SK-N-SH treated with all-trans-retinoic acid at 6 μM for 48 hours (cell line): ENCODE data around the gene H2BK1.

Experiments used
- ATAC-seq: fragments of 200-7000 bp; cut with Tn5 transposase; 3 replicates; pipeline ENCODE4 v1.9.1; 2020; ENCODE audit warnings: mild to moderate bottlenecking, moderate library complexity
- ARNTL ChIP-seq: fragments of 450-650 bp; formaldehyde crosslinking; IDR thresholded peaks from 2 replicates; pipeline ENCODE4 v1.5.0; 2020; ENCODE audit warnings: low read depth, mild to moderate bottlenecking, moderate library complexity, borderline replicate concordance
- BACH2 ChIP-seq: fragments of 250-450 bp; sonication (Bioruptor Pico); IDR thresholded peaks from 2 replicates; pipeline ENCODE4 v1.9.0; 2021; ENCODE audit warnings: mild to moderate bottlenecking, borderline replicate concordance
- CSDC2 ChIP-seq: fragments of 250-450 bp; sonication (Bioruptor Pico); IDR thresholded peaks from 2 replicates; pipeline ENCODE4 v1.5.0; 2020; ENCODE audit warnings: mild to moderate bottlenecking, moderate library complexity
- ESRRG ChIP-seq: fragments of 250-450 bp; sonication (Bioruptor Pico); IDR thresholded peaks from 2 replicates; pipeline ENCODE4 v1.6.1; 2021; ENCODE audit warnings: mild to moderate bottlenecking
- GLIS3 ChIP-seq: fragments of 250-450 bp; sonication (Bioruptor Pico); IDR thresholded peaks from 2 replicates; pipeline ENCODE4 v1.5.0; 2020; ENCODE audit warnings: mild to moderate bottlenecking, moderate library complexity
- ISL1 ChIP-seq: fragments of 250-450 bp; sonication (Bioruptor Pico); IDR thresholded peaks from 2 replicates; pipeline ENCODE4 v2.1.2; 2022; ENCODE audit warnings: mild to moderate bottlenecking, moderate library complexity
- OSR1 ChIP-seq: fragments of 250-450 bp; sonication (Bioruptor Pico); IDR thresholded peaks from 2 replicates; pipeline ENCODE4 v1.8.0; 2022; ENCODE audit warnings: moderate library complexity, mild to moderate bottlenecking, inconsistent platforms
- PPARA ChIP-seq: fragments of 250-450 bp; sonication (Bioruptor Pico); IDR thresholded peaks from 2 replicates; pipeline ENCODE4 v1.5.0; 2020; ENCODE audit warnings: mild to moderate bottlenecking, borderline replicate concordance
- SNAI2 ChIP-seq: fragments of 250-450 bp; sonication (Bioruptor Pico); IDR thresholded peaks from 2 replicates; pipeline ENCODE4 v1.5.0; 2020; ENCODE audit warnings: mild to moderate bottlenecking, moderate library complexity
- TOX ChIP-seq: fragments of 250-450 bp; sonication (Bioruptor Pico); IDR thresholded peaks from 2 replicates; pipeline ENCODE4 v1.8.0; 2021; ENCODE audit warnings: mild to moderate bottlenecking, moderate library complexity, borderline replicate concordance
- ZC3H10 ChIP-seq: fragments of 250-450 bp; sonication (Bioruptor Pico); IDR thresholded peaks from 2 replicates; pipeline ENCODE4 v1.5.1; 2021; ENCODE audit warnings: mild to moderate bottlenecking, moderate library complexity
- ZFP3 ChIP-seq: fragments of 250-450 bp; sonication (Bioruptor Pico); IDR thresholded peaks from 2 replicates; pipeline ENCODE4 v1.5.0; 2020; ENCODE audit warnings: mild to moderate bottlenecking, moderate library complexity
- ZFP30 ChIP-seq: fragments of 450-650 bp; formaldehyde crosslinking; IDR thresholded peaks from 2 replicates; pipeline ENCODE4 v1.5.0; 2022; ENCODE audit warnings: mild to moderate bottlenecking, moderate library complexity
- ZNF565 ChIP-seq: fragments of 450-650 bp; formaldehyde crosslinking; conservative IDR thresholded peaks from 2 replicates; pipeline ENCODE4 v1.5.0; 2020; ENCODE audit warnings: low read depth, mild to moderate bottlenecking, moderate library complexity
- ZNF70 ChIP-seq: fragments of 450-650 bp; formaldehyde crosslinking; IDR thresholded peaks from 2 replicates; pipeline ENCODE4 v1.5.0; 2020; ENCODE audit warnings: mild to moderate bottlenecking, moderate library complexity
- ZNF8 ChIP-seq: fragments of 450-650 bp; formaldehyde crosslinking; IDR thresholded peaks from 2 replicates; pipeline ENCODE4 v1.5.0; 2020; ENCODE audit warnings: mild to moderate bottlenecking, moderate library complexity
- TF ChIP-seq, protein P1 (sequence below): fragments of 250-450 bp; sonication (Bioruptor Pico); IDR thresholded peaks from 2 replicates; pipeline ENCODE4 v1.5.1; 2021; ENCODE audit warnings: mild to moderate bottlenecking, moderate library complexity
- TF ChIP-seq, protein P2 (sequence below): fragments of 250-450 bp; sonication (Bioruptor Pico); IDR thresholded peaks from 2 replicates; pipeline ENCODE4 v1.8.0; 2020; ENCODE audit warnings: mild to moderate bottlenecking, moderate library complexity, borderline replicate concordance
- TF ChIP-seq, protein P3 (sequence below): fragments of 250-450 bp; sonication (Bioruptor Pico); IDR thresholded peaks from 2 replicates; pipeline ENCODE4 v1.5.1; 2020; ENCODE audit warnings: low read depth, mild to moderate bottlenecking, moderate library complexity

H2BK1 gene

DNA sequence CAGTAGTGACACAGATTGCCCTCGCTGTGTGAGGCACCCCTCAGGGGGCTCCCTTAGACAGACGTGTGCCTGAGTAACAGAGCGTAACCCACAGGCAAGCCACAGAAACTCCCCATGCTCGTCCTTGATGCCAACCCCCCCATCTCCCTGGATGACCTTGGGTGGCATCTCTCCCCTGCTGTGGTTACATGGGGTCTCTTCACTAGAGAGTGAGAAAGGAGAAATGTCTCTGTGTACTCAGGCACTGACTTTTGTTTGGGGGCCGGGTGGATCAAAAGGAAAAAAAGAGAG lies 22.1 kb downstream of the H2BK1 start:
- TF ChIP-seq ESRRG (CRISPR knock-in tag) (no peak), ZFP3 (CRISPR knock-in tag) (no peak), ZFP30 (CRISPR knock-in tag) (no peak), TOX (CRISPR knock-in tag) (no peak), SNAI2 (CRISPR knock-in tag) (no peak), PPARA (CRISPR knock-in tag) (no peak), ARNTL (no peak), GLIS3 (CRISPR knock-in tag) (no peak), ZNF70 (CRISPR knock-in tag) (no peak), ZNF8 (CRISPR knock-in tag) (no peak), CSDC2 (no peak), ZC3H10 (CRISPR knock-in tag) (no peak), ISL1 (no peak), ZNF565 (CRISPR knock-in tag) (no peak)
- TF ChIP-seq, protein P1, sequence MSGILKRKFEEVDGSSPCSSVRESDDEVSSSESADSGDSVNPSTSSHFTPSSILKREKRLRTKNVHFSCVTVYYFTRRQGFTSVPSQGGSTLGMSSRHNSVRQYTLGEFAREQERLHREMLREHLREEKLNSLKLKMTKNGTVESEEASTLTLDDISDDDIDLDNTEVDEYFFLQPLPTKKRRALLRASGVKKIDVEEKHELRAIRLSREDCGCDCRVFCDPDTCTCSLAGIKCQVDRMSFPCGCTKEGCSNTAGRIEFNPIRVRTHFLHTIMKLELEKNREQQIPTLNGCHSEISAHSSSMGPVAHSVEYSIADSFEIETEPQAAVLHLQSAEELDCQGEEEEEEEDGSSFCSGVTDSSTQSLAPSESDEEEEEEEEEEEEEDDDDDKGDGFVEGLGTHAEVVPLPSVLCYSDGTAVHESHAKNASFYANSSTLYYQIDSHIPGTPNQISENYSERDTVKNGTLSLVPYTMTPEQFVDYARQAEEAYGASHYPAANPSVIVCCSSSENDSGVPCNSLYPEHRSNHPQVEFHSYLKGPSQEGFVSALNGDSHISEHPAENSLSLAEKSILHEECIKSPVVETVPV (CRISPR knock-in tag) = no peak
- TF ChIP-seq, protein P2, sequence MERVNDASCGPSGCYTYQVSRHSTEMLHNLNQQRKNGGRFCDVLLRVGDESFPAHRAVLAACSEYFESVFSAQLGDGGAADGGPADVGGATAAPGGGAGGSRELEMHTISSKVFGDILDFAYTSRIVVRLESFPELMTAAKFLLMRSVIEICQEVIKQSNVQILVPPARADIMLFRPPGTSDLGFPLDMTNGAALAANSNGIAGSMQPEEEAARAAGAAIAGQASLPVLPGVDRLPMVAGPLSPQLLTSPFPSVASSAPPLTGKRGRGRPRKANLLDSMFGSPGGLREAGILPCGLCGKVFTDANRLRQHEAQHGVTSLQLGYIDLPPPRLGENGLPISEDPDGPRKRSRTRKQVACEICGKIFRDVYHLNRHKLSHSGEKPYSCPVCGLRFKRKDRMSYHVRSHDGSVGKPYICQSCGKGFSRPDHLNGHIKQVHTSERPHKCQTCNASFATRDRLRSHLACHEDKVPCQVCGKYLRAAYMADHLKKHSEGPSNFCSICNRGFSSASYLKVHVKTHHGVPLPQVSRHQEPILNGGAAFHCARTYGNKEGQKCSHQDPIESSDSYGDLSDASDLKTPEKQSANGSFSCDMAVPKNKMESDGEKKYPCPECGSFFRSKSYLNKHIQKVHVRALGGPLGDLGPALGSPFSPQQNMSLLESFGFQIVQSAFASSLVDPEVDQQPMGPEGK (CRISPR knock-in tag) = no peak
- no peak for ATAC-seq

DNA sequence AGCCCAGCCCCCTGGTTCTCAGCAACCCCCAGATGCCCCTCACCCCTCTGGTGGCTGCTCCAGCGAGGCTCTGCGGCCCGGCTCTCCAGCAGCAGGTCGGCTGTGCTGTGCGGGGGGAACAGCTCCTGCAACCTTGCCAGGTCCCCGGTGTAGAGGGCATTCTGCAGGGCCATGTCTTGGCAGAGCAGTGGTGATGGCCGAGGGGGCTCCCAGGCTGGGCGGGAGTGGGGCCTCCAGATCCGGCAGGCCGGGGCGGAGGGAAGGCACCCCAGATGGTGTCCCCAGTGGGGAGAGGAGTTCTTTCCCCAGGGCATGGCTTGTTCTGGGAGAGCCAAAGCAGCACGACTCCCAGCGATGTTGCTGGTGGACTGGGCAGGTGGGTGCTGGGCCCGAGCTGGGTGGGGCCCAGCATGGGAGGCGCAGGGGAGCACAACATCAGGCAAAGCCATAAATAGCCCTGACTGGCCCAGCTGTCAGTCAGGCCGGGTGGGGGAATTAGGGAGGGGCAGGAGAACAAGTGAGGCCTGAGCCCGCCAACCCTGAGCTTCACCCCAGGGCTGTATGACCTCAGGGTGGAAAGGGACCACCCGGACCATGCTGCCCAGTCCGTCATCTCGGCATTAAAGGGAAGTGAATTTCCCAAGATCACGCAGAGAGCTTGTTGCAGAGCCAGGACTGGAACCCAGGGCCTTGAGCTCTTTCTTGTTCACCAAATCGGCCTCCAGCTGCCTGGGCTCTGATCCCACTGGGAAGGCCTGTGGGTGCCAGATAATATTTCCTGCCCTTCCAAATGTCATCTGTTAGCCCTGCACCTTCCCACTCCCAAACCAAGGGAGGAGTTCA lies 22.7 kb downstream of the H2BK1 start:
- no peak for TF ChIP-seq ZNF8 (CRISPR knock-in tag)
- TF ChIP-seq, protein P3, sequence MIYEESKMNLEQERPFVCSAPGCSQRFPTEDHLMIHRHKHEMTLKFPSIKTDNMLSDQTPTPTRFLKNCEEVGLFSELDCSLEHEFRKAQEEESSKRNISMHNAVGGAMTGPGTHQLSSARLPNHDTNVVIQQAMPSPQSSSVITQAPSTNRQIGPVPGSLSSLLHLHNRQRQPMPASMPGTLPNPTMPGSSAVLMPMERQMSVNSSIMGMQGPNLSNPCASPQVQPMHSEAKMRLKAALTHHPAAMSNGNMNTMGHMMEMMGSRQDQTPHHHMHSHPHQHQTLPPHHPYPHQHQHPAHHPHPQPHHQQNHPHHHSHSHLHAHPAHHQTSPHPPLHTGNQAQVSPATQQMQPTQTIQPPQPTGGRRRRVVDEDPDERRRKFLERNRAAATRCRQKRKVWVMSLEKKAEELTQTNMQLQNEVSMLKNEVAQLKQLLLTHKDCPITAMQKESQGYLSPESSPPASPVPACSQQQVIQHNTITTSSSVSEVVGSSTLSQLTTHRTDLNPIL = no peak
- TF ChIP-seq, all 23 proteins: peak for 0
- ATAC-seq = no peak

DNA sequence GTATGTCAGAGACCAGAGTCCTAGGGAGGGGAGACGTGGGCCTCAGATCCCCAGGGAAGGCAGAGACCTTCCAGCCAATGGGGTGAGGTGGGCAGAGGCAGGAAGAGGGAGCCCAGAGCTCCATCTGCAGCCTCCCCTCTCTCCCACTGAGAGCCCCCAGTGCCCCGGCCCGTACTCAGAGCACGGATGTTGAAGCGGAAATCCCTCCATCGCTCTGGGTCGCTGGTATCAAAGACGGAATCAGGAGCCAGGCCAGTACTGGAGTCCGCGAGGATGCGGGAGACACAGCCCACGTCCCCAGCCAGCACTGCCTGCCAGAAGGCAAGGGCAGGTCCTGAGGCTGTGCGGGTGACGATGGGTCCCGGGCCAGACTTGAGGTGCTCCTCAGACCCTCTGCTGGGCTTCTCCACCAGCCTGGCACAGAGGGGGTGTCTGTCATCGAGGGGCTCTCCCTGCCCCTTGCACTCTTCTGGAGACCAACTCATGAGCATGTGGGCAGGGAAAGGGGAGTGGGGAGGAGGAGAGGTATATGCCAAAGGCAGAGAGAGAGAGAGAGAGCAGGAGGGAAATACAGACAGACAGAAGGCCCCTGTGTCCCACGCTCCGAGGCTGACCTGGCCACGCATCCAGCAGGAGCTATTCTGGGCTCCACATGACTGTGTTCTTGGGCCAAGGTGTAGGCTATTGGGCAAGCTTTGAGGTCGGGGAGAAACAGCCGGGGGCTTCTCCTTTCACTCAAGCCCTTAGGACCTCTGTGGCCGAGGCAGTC lies 23.5 kb downstream of the H2BK1 start, which contains the start of gene ASB10:
ASB10 (minus strand) TSS at position 611 of the 769 bp plus-strand sequence; CDS start at position 491, 120 bp downstream.
- TF ChIP-seq ZNF8 (CRISPR knock-in tag) (no peak), OSR1 (CRISPR knock-in tag) (no peak)
- ATAC-seq = no peak

DNA sequence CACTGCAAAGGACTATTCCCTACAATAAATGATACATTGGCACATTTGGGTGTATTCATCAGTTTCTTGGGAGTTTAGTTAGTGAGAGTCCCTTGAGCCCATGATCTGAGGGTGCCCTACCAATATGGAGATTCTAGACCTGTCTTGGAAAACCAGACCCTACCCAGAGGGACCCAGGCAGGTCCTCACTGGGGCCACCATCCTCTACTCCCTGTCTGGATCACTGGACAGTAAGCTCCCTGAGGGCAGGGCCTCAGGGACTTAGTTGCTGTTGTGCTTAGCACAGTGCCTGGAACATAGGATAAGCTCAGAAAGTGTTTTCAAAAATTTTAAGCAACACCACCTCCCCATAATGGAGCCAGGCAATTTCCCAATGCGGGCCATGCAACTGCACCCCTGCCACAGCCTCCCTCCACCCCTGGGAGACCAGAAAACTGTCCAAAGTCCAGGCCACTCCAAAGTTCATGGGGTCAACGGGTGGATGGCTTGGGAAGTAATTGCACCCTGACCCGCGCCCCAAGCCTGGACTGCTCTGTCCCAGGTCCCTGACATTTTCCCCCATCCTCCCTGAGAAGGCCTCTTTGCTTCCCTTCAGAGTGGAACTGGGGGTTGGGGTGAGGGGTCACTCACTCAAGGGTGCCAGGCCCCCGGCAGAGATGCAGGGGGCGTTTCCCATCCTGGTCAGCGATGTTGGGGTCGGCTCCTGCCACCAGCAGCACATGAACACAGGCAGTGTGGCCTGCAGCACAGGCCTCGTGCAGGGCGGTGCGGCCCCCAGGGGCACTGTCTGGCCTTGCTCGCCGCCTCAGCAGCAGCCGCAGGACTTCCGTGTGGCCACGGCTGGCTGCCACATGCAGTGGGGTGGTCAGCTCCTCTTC lies 24.3 kb downstream of the H2BK1 start:
- ATAC-seq = no peak
- TF ChIP-seq GLIS3 (CRISPR knock-in tag) (no peak), ZFP3 (CRISPR knock-in tag) (no peak), SNAI2 (CRISPR knock-in tag) (no peak), ZNF70 (CRISPR knock-in tag) (no peak), CSDC2 (no peak), BACH2 (CRISPR knock-in tag) (no peak), ZNF565 (CRISPR knock-in tag) (no peak), ZC3H10 (CRISPR knock-in tag) (no peak), ISL1 (no peak), PPARA (CRISPR knock-in tag) (no peak), TOX (CRISPR knock-in tag) (no peak)
- TF ChIP-seq, protein P2 (CRISPR knock-in tag) = no peak
- TF ChIP-seq, protein P1 (CRISPR knock-in tag) = no peak
